ENCODE measurements around the gene CDK13.

Gene CDK13

DNA sequence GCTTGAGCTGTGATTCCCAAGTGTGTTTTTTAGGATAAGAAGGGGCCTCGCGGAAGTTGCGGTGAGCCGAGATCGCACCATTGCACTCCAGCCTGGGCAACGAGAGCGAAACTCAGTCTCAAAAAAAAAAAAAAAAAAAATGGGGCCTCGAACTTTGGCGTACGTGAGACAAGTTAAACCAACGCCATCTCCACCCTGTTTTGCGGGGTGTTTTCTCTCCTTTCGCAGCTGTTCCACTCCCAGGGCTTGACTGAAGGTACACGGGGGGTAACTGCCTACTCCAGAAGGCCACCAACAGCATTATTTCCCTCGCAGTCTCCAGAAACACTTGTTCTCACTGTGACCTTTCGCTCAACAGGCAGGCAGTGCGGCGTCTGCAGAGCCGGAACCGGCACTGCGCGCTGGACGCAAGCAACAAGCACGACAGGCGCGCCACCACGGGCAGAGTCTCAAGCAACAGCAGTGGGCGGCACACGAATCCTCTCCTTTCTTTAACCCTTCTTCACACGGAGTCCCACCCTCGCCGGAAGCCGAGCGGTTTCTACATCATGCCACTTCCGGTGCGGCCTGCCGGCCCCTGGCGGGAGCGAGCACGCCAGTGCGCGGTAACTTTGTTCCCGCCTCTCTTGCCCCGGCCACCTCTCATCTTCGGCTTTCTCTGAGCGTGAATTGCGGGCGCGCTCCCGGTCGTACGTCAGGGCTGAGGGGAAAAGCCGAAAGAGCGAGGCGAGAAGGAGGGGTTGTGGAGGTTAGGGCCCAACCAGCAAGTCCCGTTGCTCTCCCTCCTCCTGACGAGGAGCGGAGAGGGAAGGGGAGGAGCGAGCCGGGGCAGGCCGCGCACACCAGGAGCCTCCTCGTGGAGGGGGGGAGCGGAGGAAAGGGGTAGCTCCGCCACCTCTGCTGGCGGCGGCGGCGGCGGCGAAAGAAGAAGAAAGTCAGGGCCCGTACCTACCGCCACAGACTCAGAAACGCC lies 814 bp upstream of the CDK13 start (continued):
- TF ChIP-seq, protein P1, sequence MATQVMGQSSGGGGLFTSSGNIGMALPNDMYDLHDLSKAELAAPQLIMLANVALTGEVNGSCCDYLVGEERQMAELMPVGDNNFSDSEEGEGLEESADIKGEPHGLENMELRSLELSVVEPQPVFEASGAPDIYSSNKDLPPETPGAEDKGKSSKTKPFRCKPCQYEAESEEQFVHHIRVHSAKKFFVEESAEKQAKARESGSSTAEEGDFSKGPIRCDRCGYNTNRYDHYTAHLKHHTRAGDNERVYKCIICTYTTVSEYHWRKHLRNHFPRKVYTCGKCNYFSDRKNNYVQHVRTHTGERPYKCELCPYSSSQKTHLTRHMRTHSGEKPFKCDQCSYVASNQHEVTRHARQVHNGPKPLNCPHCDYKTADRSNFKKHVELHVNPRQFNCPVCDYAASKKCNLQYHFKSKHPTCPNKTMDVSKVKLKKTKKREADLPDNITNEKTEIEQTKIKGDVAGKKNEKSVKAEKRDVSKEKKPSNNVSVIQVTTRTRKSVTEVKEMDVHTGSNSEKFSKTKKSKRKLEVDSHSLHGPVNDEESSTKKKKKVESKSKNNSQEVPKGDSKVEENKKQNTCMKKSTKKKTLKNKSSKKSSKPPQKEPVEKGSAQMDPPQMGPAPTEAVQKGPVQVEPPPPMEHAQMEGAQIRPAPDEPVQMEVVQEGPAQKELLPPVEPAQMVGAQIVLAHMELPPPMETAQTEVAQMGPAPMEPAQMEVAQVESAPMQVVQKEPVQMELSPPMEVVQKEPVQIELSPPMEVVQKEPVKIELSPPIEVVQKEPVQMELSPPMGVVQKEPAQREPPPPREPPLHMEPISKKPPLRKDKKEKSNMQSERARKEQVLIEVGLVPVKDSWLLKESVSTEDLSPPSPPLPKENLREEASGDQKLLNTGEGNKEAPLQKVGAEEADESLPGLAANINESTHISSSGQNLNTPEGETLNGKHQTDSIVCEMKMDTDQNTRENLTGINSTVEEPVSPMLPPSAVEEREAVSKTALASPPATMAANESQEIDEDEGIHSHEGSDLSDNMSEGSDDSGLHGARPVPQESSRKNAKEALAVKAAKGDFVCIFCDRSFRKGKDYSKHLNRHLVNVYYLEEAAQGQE (tag by site-specific recombination; IDR thresholded peaks at IDR 0.05) = no peak
- no peak for TF ChIP-seq ZNF658 (tag by site-specific recombination; IDR thresholded peaks at IDR 0.05)
- no peak for TF ChIP-seq ZIC2 (tag by site-specific recombination; IDR thresholded peaks at IDR 0.05)
- TF ChIP-seq, protein P2, sequence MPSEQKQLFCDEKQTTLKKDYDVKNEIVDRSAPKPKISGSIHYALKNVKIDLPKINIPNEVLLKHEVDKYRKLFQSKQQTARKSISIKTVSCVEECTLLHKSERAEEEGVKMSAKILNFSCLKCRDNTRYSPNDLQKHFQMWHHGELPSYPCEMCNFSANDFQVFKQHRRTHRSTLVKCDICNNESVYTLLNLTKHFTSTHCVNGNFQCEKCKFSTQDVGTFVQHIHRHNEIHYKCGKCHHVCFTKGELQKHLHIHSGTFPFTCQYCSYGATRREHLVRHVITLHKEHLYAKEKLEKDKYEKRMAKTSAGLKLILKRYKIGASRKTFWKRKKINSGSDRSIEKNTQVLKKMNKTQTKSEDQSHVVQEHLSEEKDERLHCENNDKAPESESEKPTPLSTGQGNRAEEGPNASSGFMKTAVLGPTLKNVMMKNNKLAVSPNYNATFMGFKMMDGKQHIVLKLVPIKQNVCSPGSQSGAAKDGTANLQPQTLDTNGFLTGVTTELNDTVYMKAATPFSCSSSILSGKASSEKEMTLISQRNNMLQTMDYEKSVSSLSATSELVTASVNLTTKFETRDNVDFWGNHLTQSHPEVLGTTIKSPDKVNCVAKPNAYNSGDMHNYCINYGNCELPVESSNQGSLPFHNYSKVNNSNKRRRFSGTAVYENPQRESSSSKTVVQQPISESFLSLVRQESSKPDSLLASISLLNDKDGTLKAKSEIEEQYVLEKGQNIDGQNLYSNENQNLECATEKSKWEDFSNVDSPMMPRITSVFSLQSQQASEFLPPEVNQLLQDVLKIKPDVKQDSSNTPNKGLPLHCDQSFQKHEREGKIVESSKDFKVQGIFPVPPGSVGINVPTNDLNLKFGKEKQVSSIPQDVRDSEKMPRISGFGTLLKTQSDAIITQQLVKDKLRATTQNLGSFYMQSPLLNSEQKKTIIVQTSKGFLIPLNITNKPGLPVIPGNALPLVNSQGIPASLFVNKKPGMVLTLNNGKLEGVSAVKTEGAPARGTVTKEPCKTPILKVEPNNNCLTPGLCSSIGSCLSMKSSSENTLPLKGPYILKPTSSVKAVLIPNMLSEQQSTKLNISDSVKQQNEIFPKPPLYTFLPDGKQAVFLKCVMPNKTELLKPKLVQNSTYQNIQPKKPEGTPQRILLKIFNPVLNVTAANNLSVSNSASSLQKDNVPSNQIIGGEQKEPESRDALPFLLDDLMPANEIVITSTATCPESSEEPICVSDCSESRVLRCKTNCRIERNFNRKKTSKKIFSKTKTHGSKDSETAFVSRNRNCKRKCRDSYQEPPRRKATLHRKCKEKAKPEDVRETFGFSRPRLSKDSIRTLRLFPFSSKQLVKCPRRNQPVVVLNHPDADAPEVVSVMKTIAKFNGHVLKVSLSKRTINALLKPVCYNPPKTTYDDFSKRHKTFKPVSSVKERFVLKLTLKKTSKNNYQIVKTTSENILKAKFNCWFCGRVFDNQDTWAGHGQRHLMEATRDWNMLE (tag by site-specific recombination; conservative IDR thresholded peaks at IDR 0.05; ENCODE audit: low read depth) = peak; percentile 67; the same call in 1 of the 2 replicates
- peak; percentile 88 for TF ChIP-seq SP2 (tag by site-specific recombination; IDR thresholded peaks at IDR 0.05)
- TF ChIP-seq, protein P3, sequence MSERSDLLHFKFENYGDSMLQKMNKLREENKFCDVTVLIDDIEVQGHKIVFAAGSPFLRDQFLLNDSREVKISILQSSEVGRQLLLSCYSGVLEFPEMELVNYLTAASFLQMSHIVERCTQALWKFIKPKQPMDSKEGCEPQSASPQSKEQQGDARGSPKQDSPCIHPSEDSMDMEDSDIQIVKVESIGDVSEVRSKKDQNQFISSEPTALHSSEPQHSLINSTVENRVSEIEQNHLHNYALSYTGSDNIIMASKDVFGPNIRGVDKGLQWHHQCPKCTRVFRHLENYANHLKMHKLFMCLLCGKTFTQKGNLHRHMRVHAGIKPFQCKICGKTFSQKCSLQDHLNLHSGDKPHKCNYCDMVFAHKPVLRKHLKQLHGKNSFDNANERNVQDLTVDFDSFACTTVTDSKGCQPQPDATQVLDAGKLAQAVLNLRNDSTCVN (tag by site-specific recombination; optimal IDR thresholded peaks at IDR 0.05) = peak; percentile 94
- no peak for TF ChIP-seq ZNF112 (tag by site-specific recombination; IDR thresholded peaks at IDR 0.05)
- no peak for TF ChIP-seq ZNF777 (tag by site-specific recombination; IDR thresholded peaks at IDR 0.05; ENCODE audit: borderline replicate concordance)
- TF ChIP-seq ZNF16 (tag by site-specific recombination; IDR thresholded peaks at IDR 0.05; ENCODE audit: low read depth) = no peak
- peak; percentile 80 for TF ChIP-seq IKZF3 (tag by site-specific recombination; IDR thresholded peaks at IDR 0.05)
- TF ChIP-seq, protein P4, sequence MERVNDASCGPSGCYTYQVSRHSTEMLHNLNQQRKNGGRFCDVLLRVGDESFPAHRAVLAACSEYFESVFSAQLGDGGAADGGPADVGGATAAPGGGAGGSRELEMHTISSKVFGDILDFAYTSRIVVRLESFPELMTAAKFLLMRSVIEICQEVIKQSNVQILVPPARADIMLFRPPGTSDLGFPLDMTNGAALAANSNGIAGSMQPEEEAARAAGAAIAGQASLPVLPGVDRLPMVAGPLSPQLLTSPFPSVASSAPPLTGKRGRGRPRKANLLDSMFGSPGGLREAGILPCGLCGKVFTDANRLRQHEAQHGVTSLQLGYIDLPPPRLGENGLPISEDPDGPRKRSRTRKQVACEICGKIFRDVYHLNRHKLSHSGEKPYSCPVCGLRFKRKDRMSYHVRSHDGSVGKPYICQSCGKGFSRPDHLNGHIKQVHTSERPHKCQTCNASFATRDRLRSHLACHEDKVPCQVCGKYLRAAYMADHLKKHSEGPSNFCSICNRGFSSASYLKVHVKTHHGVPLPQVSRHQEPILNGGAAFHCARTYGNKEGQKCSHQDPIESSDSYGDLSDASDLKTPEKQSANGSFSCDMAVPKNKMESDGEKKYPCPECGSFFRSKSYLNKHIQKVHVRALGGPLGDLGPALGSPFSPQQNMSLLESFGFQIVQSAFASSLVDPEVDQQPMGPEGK (tag by site-specific recombination; IDR thresholded peaks at IDR 0.05) = peak; percentile 26; the same call in 1 of the 2 replicates
- no peak for TF ChIP-seq ZNF529 (tag by site-specific recombination; IDR thresholded peaks at IDR 0.05; ENCODE audit: insufficient replicate concordance)
- no peak for TF ChIP-seq ZNF664 (tag by site-specific recombination; IDR thresholded peaks at IDR 0.05)
- no peak for TF ChIP-seq ZNF626 (tag by site-specific recombination; IDR thresholded peaks at IDR 0.05)
- 0 out of 2 replicates have a peak, but pooled peaks have one; percentile 38 for TF ChIP-seq ZNF24 (tag by site-specific recombination; IDR thresholded peaks at IDR 0.05)
- 0 out of 2 replicates have a peak, but pooled peaks have one; percentile 32 for TF ChIP-seq ZBTB7A (tag by site-specific recombination; IDR thresholded peaks at IDR 0.05; ENCODE audit: low read depth)
- no peak for TF ChIP-seq ZNF140 (tag by site-specific recombination; IDR thresholded peaks at IDR 0.05)
- TF ChIP-seq, protein P5, sequence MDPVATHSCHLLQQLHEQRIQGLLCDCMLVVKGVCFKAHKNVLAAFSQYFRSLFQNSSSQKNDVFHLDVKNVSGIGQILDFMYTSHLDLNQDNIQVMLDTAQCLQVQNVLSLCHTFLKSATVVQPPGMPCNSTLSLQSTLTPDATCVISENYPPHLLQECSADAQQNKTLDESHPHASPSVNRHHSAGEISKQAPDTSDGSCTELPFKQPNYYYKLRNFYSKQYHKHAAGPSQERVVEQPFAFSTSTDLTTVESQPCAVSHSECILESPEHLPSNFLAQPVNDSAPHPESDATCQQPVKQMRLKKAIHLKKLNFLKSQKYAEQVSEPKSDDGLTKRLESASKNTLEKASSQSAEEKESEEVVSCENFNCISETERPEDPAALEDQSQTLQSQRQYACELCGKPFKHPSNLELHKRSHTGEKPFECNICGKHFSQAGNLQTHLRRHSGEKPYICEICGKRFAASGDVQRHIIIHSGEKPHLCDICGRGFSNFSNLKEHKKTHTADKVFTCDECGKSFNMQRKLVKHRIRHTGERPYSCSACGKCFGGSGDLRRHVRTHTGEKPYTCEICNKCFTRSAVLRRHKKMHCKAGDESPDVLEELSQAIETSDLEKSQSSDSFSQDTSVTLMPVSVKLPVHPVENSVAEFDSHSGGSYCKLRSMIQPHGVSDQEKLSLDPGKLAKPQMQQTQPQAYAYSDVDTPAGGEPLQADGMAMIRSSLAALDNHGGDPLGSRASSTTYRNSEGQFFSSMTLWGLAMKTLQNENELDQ (tag by site-specific recombination; IDR thresholded peaks at IDR 0.05; ENCODE audit: low read depth) = no peak
- TF ChIP-seq HOXC10 (CRISPR knock-in tag; IDR thresholded peaks at IDR 0.05) = no peak
- TF ChIP-seq, protein P6, sequence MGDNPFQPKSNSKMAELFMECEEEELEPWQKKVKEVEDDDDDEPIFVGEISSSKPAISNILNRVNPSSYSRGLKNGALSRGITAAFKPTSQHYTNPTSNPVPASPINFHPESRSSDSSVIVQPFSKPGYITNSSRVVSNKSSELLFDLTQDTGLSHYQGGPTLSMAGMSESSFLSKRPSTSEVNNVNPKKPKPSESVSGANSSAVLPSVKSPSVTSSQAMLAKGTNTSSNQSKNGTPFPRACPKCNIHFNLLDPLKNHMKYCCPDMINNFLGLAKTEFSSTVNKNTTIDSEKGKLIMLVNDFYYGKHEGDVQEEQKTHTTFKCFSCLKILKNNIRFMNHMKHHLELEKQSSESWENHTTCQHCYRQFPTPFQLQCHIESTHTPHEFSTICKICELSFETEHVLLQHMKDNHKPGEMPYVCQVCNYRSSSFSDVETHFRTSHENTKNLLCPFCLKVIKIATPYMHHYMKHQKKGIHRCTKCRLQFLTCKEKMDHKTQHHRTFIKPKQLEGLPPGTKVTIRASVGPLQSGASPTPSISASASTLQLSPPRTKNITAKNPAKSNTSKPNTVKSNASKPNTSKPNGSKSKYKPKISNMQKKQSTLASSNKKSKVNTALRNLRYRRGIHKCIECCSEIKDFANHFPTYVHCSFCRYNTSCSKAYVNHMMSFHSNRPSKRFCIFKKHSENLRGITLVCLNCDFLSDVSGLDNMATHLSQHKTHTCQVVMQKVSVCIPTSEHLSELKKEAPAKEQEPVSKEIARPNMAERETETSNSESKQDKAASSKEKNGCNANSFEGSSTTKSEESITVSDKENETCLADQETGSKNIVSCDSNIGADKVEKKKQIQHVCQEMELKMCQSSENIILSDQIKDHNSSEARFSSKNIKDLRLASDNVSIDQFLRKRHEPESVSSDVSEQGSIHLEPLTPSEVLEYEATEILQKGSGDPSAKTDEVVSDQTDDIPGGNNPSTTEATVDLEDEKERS (tag by site-specific recombination; IDR thresholded peaks at IDR 0.05) = no peak
